ENCODE data around the gene UBAC2.

GRCh38 chr13:99254830-99255229 lies 54.2 kb downstream of the UBAC2 start:
- TF ChIP-seq POLR2A (IDR thresholded peaks at IDR 0.05) (no peak), CTCF (IDR thresholded peaks at IDR 0.05) (no peak)

All from heart left ventricle (tissue), 13 donors.